Thoracic aorta (tissue), 2 donors: ENCODE measurements around the gene NME7. TPM values are rescaled to one million over a fixed set of nuclear protein-coding genes. Genes with fewer than 3 reads are reported as not detected.

Source experiments
- ATAC-seq: fragments of 150-250 bp; one replicate; pipeline ENCODE4 v1.8.0; 2017; ENCODE audit warnings: low read depth; ENCODE audit not compliant: insufficient number of reproducible peaks, low FRiP score
- DNase-seq: peaks from one replicate; pipeline ENCODE4 v3.0.0-alpha.2; 2020; ENCODE audit warnings: low spot score
- H3K27ac ChIP-seq, 2 donors: fragments of 200-600 bp; sonication (generic); 1 replicate in 1 of 2; 2 replicates in 1 of 2; pipeline ENCODE4 v1.5.1; 2016; ENCODE audit warnings: mild to moderate bottlenecking in 2 of 2, moderate library complexity in 2 of 2
- H3K27me3 ChIP-seq: fragments of 200-600 bp; sonication (generic); replicated peaks from 2 replicates; pipeline ENCODE4 v1.6.0; 2016; ENCODE audit warnings: mild to moderate bottlenecking; ENCODE audit not compliant: insufficient read depth
- H3K36me3 ChIP-seq: fragments of 200-600 bp; sonication (generic); one replicate; pipeline ENCODE4 v1.5.1; 2016
- H3K4me1 ChIP-seq, 2 donors: fragments of 200-600 bp; sonication (generic); 1 replicate in 1 of 2; 2 replicates in 1 of 2; pipeline versions ENCODE4 v1.5.1 to v1.6.0; 2016; ENCODE audit warnings: low read depth in 2 of 2, mild to moderate bottlenecking in 1 of 2; ENCODE audit not compliant: control insufficient read depth in 1 of 2
- H3K4me3 ChIP-seq: fragments of 200-600 bp; sonication (generic); 2 replicates; pipeline ENCODE4 v1.5.1; 2016; ENCODE audit warnings: mild to moderate bottlenecking
- H3K9me3 ChIP-seq: fragments of 200-600 bp; sonication (generic); 2 replicates; pipeline ENCODE4 v1.5.1; 2016
- total RNA-seq, 2 donors: library from RNA; depleted of rRNA; stranded (reverse); fragments of >200 nt; gene quantifications; one replicate each; pipeline versions ENCODE4 v1.1.0 to v1.2.3, GENCODE V29; 2016
- TF ChIP-seq, protein P1 (sequence below): fragments of 200-600 bp; sonication (generic); IDR thresholded peaks from one replicate; pipeline ENCODE4 v1.5.1; 2019; ENCODE audit warnings: antibody characterized with exemption

NME7 gene
- total RNA-seq, 2 donors from 2014 or later = 18.3 to 20.4 TPM

DNA sequence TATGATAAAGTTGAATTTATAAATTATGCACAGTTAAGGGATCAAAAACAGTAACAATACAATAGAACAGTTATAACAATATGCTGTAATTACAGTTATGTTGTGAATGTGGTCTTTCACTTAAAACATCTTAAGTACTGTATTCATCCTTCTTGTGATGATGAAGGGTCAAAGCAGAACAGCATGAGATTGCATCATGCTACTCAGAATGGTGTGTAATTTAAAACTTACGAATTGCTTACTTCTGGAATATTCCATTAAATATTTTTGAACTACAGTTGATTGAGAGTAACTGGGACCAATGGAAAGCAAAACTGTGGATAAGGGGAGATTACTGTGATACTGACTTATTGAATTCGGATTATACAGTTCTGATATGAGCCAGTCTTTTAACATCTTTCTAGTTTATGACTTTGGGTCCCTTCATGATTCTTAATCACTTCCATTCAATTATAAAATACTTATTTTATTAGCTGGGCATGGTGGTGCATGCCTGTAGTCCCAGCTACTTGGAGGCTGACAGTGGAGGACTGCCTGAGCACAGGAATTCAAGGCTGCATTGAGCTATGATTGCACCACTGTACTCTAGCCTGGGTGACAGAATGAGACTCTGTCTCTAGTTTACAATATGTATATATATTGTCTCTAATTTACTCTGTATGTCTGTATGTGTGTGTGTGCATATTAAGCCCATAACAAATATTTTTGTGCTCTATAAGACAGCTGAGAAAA is 217.9 kb downstream of the NME7 start:
- no peaks in the 10 kb centered on the region for H3K4me1 ChIP-seq
- H3K4me3 ChIP-seq = no peak overlapping the region
- no peaks in the 10 kb centered on the region for H3K27me3 ChIP-seq
- DNase-seq (no peak), ATAC-seq (no peak)
- no peaks in the 10 kb centered on the region for H3K36me3 ChIP-seq
- TF ChIP-seq, protein P1, sequence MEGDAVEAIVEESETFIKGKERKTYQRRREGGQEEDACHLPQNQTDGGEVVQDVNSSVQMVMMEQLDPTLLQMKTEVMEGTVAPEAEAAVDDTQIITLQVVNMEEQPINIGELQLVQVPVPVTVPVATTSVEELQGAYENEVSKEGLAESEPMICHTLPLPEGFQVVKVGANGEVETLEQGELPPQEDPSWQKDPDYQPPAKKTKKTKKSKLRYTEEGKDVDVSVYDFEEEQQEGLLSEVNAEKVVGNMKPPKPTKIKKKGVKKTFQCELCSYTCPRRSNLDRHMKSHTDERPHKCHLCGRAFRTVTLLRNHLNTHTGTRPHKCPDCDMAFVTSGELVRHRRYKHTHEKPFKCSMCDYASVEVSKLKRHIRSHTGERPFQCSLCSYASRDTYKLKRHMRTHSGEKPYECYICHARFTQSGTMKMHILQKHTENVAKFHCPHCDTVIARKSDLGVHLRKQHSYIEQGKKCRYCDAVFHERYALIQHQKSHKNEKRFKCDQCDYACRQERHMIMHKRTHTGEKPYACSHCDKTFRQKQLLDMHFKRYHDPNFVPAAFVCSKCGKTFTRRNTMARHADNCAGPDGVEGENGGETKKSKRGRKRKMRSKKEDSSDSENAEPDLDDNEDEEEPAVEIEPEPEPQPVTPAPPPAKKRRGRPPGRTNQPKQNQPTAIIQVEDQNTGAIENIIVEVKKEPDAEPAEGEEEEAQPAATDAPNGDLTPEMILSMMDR = no peak
- no peak overlapping the region for H3K27ac ChIP-seq
- no peaks in the 10 kb centered on the region for H3K9me3 ChIP-seq

DNA sequence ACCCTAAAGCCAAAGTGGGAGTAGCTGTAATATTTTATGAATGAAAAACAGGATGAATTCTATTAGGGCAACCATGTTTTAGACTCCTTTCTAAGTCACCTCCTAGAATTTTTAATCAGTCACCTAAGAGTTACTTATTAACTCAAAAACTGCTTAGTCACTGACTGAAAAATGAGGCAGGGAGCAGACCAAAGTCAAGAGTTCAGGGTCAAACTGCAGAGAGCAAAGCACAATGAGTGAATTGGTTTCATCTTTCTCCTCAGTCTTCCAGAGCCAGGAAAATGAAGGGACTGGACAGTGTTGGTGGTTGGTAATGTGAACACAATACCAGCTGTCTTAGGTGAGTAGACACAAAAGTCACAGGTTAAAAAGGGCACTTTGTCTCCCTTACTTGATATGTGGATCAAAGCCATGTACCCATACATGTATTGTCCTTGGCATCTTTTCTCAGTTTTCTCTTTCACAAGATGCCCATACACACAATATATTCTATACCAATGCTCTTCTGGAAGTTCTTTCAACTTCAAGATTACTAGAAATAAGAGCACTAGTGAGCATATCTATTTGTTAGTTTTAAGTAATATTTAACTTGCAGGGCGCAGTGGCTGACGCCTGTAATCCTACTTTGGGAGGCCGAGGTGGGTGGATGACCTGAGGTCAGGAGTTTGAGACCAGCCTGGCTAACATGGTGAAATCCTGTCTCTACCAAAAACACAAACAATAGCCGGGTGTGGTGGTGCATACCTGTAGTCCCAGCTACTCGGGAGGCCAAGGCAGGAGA is 218.9 kb downstream of the NME7 start:
- Histone ChIP-seq H3K9me3 (no peaks in the 10 kb centered on the region), H3K36me3 (no peaks in the 10 kb centered on the region), H3K4me1 (no peaks in the 10 kb centered on the region), H3K4me3 (no peak overlapping the region), H3K27me3 (no peaks in the 10 kb centered on the region), H3K27ac (no peak overlapping the region)
- ATAC-seq (no peak), DNase-seq (no peak)
- TF ChIP-seq, protein P1 = no peak

DNA sequence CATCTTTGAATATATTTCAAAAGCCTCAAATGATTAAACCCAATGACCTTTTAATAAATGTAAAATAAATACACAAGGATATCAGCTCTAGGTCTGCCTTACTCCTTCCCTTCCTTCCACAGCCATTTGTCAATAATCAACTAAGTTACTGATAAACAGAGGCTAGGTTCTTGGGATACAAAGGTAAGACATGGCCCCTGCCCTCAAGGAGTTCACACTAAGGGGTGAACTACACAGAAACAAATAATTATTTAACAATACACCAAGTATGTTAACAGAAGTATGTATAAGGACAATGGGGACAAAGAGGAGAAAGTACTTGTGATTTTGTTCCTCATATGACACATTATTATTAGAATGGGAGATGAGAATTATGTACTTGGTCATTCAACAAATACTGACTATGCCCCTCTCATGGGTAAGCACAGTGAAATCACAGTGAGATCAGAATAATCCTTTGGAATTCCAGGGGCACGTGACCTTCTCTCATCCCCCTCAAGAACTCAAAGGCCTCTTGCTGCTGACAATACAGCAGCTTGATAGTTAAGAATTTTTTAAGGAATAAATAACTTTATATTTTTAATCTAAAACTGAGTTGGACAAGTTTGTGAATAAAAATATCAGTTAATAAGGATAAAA is 220.9 kb downstream of the NME7 start:
- no peak for DNase-seq
- H3K27ac ChIP-seq = no peak overlapping the region
- TF ChIP-seq, protein P1 = no peak
- no peak overlapping the region for H3K4me3 ChIP-seq
- H3K27me3 ChIP-seq = no peaks in the 10 kb centered on the region
- no peak for ATAC-seq
- H3K9me3 ChIP-seq = no peaks in the 10 kb centered on the region
- H3K4me1 ChIP-seq = no peaks in the 10 kb centered on the region
- H3K36me3 ChIP-seq = no peaks in the 10 kb centered on the region

DNA sequence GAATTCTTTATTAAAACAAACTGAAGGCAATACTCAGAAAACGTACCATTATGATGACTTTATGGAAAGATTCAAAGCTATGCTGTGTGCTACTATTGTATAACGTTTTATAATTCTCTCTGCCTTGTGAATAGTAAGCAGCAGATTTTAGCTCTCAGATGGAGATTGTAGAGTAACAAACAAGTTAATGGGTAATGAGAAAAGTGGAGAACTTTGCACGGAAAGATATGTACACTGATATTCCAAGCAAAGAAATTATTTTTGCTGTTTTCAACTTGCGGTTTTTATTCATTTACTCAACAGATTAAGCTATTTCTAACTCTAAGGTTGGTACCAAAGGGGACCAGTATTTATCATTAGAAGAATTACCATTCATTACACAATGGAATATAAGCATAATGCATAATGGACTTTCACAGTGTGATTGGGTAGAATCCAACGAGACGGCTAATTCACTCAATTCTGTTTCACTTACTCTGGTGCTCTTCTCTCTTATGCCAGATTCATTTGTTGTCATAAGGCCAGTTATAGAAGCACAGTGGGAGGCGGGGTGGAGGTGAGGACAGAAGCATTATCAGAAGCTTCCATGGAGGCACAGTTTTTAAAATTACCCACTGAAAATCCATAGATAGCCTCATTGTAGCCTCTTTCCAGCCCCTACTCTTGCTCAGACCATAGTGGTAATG is 222.5 kb downstream of the NME7 start:
- Histone ChIP-seq H3K4me3 (no peak overlapping the region), H3K27me3 (no peaks in the 10 kb centered on the region), H3K36me3 (no peaks in the 10 kb centered on the region), H3K4me1 (no peaks in the 10 kb centered on the region), H3K9me3 (no peaks in the 10 kb centered on the region), H3K27ac (no peak overlapping the region)
- ATAC-seq (no peak), DNase-seq (no peak)
- TF ChIP-seq, protein P1 = no peak

DNA sequence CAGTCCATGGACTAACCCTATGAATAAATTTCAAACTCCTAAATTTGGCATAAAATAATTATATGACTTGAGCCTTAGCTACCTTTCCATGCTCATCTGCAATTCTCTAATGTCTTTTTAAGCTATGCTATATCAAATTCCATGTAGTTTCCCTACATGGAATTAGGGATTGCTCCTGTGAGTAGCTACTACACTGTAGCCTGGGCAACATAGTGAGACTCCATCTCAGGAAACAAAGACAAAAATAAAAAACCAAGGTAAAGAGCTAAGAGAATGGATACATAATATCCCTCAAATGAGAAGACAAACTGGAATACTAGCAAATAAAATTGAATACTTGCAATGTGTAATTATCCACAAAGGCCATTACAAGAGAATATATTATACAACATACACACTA is 223.6 kb downstream of the NME7 start:
- Histone ChIP-seq H3K4me1 (no peaks in the 10 kb centered on the region), H3K36me3 (no peaks in the 10 kb centered on the region), H3K27me3 (no peaks in the 10 kb centered on the region), H3K4me3 (no peak overlapping the region), H3K9me3 (no peaks in the 10 kb centered on the region), H3K27ac (no peak overlapping the region)
- TF ChIP-seq, protein P1 = no peak
- DNase-seq (no peak), ATAC-seq (no peak)
